MCF 10A (cell line): ENCODE data around the gene GRID1. TPM values are rescaled to one million over a fixed set of nuclear protein-coding genes. Genes with fewer than 3 reads are reported as not detected.

Experiments
- BruUV-seq: library from RNA; stranded (reverse); fragments of 400-500 nt; replicated peaks from 2 replicates; lab custom pipeline; 2021; lab: Mats Ljungman, UMichigan
- CTCF ChIA-PET: fragments of 300-600 bp; sonication (Branson Sonifier 250); formaldehyde crosslinking; extraction: SDS; loops from one replicate; lab custom pipeline; 2021; ENCODE audit warnings: antibody characterized with exemption, inconsistent platforms; lab: Yijun Ruan, JAX
- POLR2A ChIA-PET: fragments of 300-600, 350-650 bp; sonication (Branson Sonifier 250); formaldehyde crosslinking; extraction: SDS; loops from one replicate; lab custom pipeline; 2020; ENCODE audit warnings: antibody characterized with exemption, inconsistent platforms; lab: Yijun Ruan, JAX
- DNase-seq: peaks from one replicate; pipeline ENCODE4 v3.0.0-alpha.2; 2018; ENCODE audit not compliant: unreplicated experiment
- H3K27ac Mint-ChIP-seq: one replicate; pipeline ENCODE4 v1.8.0; 2022; ENCODE audit warnings: mild to moderate bottlenecking, low read depth, mixed read lengths; ENCODE audit not compliant: unreplicated experiment
- H3K27me3 Mint-ChIP-seq: one replicate; pipeline ENCODE4 v1.8.0; 2022; ENCODE audit warnings: mixed read lengths; ENCODE audit not compliant: insufficient read depth, unreplicated experiment
- H3K36me3 Mint-ChIP-seq: one replicate; pipeline ENCODE4 v1.8.0; 2022; ENCODE audit warnings: mild to moderate bottlenecking, moderate library complexity, mixed read lengths; ENCODE audit not compliant: insufficient read depth, unreplicated experiment
- H3K4me1 Mint-ChIP-seq: one replicate; pipeline ENCODE4 v1.8.0; 2022; ENCODE audit warnings: mixed read lengths; ENCODE audit not compliant: insufficient read depth, unreplicated experiment
- H3K4me3 Mint-ChIP-seq: one replicate; pipeline ENCODE4 v1.8.0; 2022; ENCODE audit warnings: mild to moderate bottlenecking, moderate library complexity, mixed read lengths; ENCODE audit not compliant: unreplicated experiment
- H3K9me3 Mint-ChIP-seq: one replicate; pipeline ENCODE4 v1.8.0; 2022; ENCODE audit warnings: mixed read lengths; ENCODE audit not compliant: unreplicated experiment
- CTCF ChIP-seq: fragments of 200-600 bp; IDR thresholded peaks from one replicate; pipeline ENCODE4 v1.8.0; 2022; ENCODE audit warnings: antibody characterized with exemption, mild to moderate bottlenecking; ENCODE audit not compliant: unreplicated experiment
- intact Hi-C: fragments of 100-400 bp; cut with micrococcal nuclease; formaldehyde crosslinking; loops from 2 replicates; pipeline ENCODE4 v1.14.1; 2022
- total RNA-seq: library from RNA; stranded (reverse); gene quantifications from 2 replicates; pipeline ENCODE4 v1.2.3, GENCODE V29; 2022

Gene GRID1
- total RNA-seq, 1 experiment from 2014 or later, result not detected

- no peak for DNase-seq
- no TSS peak for BruUV-seq
- H3K27ac Mint-ChIP-seq, result no peak overlapping the region
- H3K36me3 Mint-ChIP-seq, result no peaks in the 10 kb centered on the region
- no peaks in the 10 kb centered on the region for H3K9me3 Mint-ChIP-seq
- H3K4me3 Mint-ChIP-seq, result no peak overlapping the region
- TF ChIP-seq CTCF, result no peak
- CTCF ChIA-PET, result no interaction called here
- POLR2A ChIA-PET, result no interaction called here
- peaks cover 5% of the 10 kb centered on the region for H3K4me1 Mint-ChIP-seq
- intact Hi-C loops, result no loop called here
- peaks cover 12% of the 10 kb centered on the region for H3K27me3 Mint-ChIP-seq
Measured at GRCh38 chr10:86312701-86313270, 53.8 kb downstream of the GRID1 start.

- DNase-seq, result no peak
- Mint-ChIP-seq H3K4me1 (peaks cover 5% of the 10 kb centered on the region), H3K27ac (no peak overlapping the region), H3K36me3 (no peaks in the 10 kb centered on the region), H3K27me3 (peaks cover 12% of the 10 kb centered on the region), H3K4me3 (no peak overlapping the region), H3K9me3 (no peaks in the 10 kb centered on the region)
- ChIA-PET CTCF (interaction anchor here (0.6 kb wide), 1 partner anchor 387 kb away, joined by 3 read pairs; no protein-coding TSS in a partner anchor), POLR2A (no interaction called here)
- no TSS peak for BruUV-seq
- intact Hi-C loops, result no loop called here
- no peak for TF ChIP-seq CTCF
Measured at GRCh38 chr10:86311906-86312305, 54.7 kb downstream of the GRID1 start.

GRCh38 chr10:86311190-86311589 lies 55.4 kb downstream of the GRID1 start:
- Mint-ChIP-seq H3K9me3 (no peaks in the 10 kb centered on the region), H3K27ac (no peak overlapping the region), H3K27me3 (peaks cover 12% of the 10 kb centered on the region)

GRCh38 chr10:86310702-86311101 lies 55.9 kb downstream of the GRID1 start:
- no TSS peak for BruUV-seq
- no peak overlapping the region for H3K4me3 Mint-ChIP-seq
- ChIA-PET CTCF (interaction anchor here (0.6 kb wide), 1 partner anchor 719 kb away, joined by 5 read pairs; no protein-coding TSS in a partner anchor), POLR2A (no interaction called here)
- no peak overlapping the region for H3K27ac Mint-ChIP-seq
- peaks cover 5% of the 10 kb centered on the region for H3K4me1 Mint-ChIP-seq
- no peaks in the 10 kb centered on the region for H3K9me3 Mint-ChIP-seq
- intact Hi-C loops, result no loop called here
- no peak for TF ChIP-seq CTCF
- H3K27me3 Mint-ChIP-seq, result peaks cover 12% of the 10 kb centered on the region
- no peak for DNase-seq
- no peaks in the 10 kb centered on the region for H3K36me3 Mint-ChIP-seq

More at GRCh38 chr10:86311190-86311589, 55.4 kb downstream of the GRID1 start:
- H3K36me3 Mint-ChIP-seq, result no peaks in the 10 kb centered on the region
- H3K4me1 Mint-ChIP-seq, result peaks cover 5% of the 10 kb centered on the region
- CTCF ChIA-PET, result interaction anchor here (0.6 kb wide), 1 partner anchor 720 kb away, joined by 5 read pairs; no protein-coding TSS in a partner anchor
- TF ChIP-seq CTCF, result no peak
- POLR2A ChIA-PET, result no interaction called here
- no TSS peak for BruUV-seq
- no peak for DNase-seq
- H3K4me3 Mint-ChIP-seq, result no peak overlapping the region
- intact Hi-C loops, result no loop called here
